ENCODE results near the gene MADD. TPM values are rescaled to one million over a fixed set of nuclear protein-coding genes. Genes with fewer than 3 reads are reported as not detected.

MADD gene
- total and polyA plus RNA-seq, 11 donors = 22.6 to 60.6 (median 40.2) TPM

GRCh38 chr11:47245611-47246357 is 24.1 kb upstream of the MADD start:
- Histone ChIP-seq H3K27me3 (no peaks in the 10 kb centered on the region), H3K4me3 (no peak overlapping the region), H3K36me3 (peaks cover 0 to 70% (median 60%) of the 10 kb centered on the region in 9 donors), H3K9me3 (no peaks in the 10 kb centered on the region), H3K4me1 (peaks cover 2 to 46% (median 21%) of the 10 kb centered on the region in 12 donors), H3K27ac (peak overlapping the region in 1 of 12 donors; percentile 86)
- TF ChIP-seq POLR2A (IDR thresholded peaks at IDR 0.05) = no peak
- TF ChIP-seq CTCF (IDR thresholded peaks at IDR 0.05) = no peak
- ATAC-seq (no peak), DNase-seq (peak in 1 of 5 donors; percentile 50)
- intact Hi-C loops (cut with DNase I) = no loop called here
- WGBS, 4 donors = 86 to 91% (median 87%) methylated on average over 11 of the region's 11 CpGs

GRCh38 chr11:47247502-47247901 is 22.4 kb upstream of the MADD start:
- TF ChIP-seq CTCF (IDR thresholded peaks at IDR 0.05) = no peak
- H3K27me3 ChIP-seq = no peaks in the 10 kb centered on the region
- H3K36me3 ChIP-seq = peaks cover 0 to 53% (median 42%) of the 10 kb centered on the region in 9 donors
- no peaks in the 10 kb centered on the region for H3K9me3 ChIP-seq
- peaks cover 2 to 46% (median 21%) of the 10 kb centered on the region in 12 donors for H3K4me1 ChIP-seq
- intact Hi-C loops (cut with DNase I) = no loop called here
- no peak for DNase-seq
- peak overlapping the region in 9 of 12 donors; percentile 62 to 93 (median 80) for H3K4me3 ChIP-seq
- ATAC-seq = no peak
- H3K27ac ChIP-seq = peak overlapping the region in 3 of 12 donors; percentile 1 to 92 (median 89)
- 47 to 62% (median 53%) methylated on average over 5 of the region's 5 CpGs for WGBS, 4 donors

GRCh38 chr11:47248304-47248663 is 21.6 kb upstream of the MADD start:
- no peak for TF ChIP-seq CTCF (IDR thresholded peaks at IDR 0.05)
- no peak for TF ChIP-seq POLR2A (IDR thresholded peaks at IDR 0.05)
- Histone ChIP-seq H3K27ac (peak overlapping the region; percentile 77 to 94 (median 90)), H3K9me3 (no peaks in the 10 kb centered on the region), H3K4me3 (peak overlapping the region; percentile 59 to 93 (median 78)), H3K27me3 (no peaks in the 10 kb centered on the region), H3K36me3 (peaks cover 0 to 45% (median 35%) of the 10 kb centered on the region in 9 donors), H3K4me1 (peaks cover 2 to 46% (median 22%) of the 10 kb centered on the region in 12 donors)
- ATAC-seq (peak; percentile 16 to 55 (median 38)), DNase-seq (peak in 1 of 5 donors; percentile 29)
- 0 to 1% (median 0%) methylated on average over 6 to 7 of the region's 7 CpGs for WGBS, 4 donors
- intact Hi-C loops (cut with DNase I) = loop anchor here in 1 of 10 donors (1.0 kb wide), 1 partner anchor 70 kb away; no protein-coding TSS in a partner anchor

GRCh38 chr11:47248664-47249377 is 21.1 kb upstream of the MADD start, which contains the start of gene ACP2:
Gene ACP2 (minus strand): TSS chr11:47248814. CDS start chr11:47248789, 25 bp downstream.
- H3K27me3 ChIP-seq = no peaks in the 10 kb centered on the region
- intact Hi-C loops (cut with DNase I) = loop anchor here in 1 of 10 donors (1.0 kb wide), 1 partner anchor 71 kb away; no protein-coding TSS in a partner anchor
- H3K27ac ChIP-seq = peak within 1 kb of the TSS; percentile 77 to 94 (median 90)
- 0 to 1% (median 0%) methylated on average over 28 to 45 of the region's 45 CpGs for WGBS, 4 donors
- ATAC-seq (peak; percentile 88 to 97 (median 96)), DNase-seq (peak; percentile 88 to 94 (median 89))
- peaks cover 2 to 51% (median 24%) of the 10 kb centered on the region in 12 donors for H3K4me1 ChIP-seq
- H3K4me3 ChIP-seq = peak within 1 kb of the TSS; percentile 59 to 93 (median 78)
- H3K36me3 ChIP-seq = peaks cover 0 to 39% (median 29%) of the 10 kb centered on the region in 9 donors
- no peaks in the 10 kb centered on the region for H3K9me3 ChIP-seq
- TF ChIP-seq CTCF (IDR thresholded peaks at IDR 0.05) = peak in 3 of 12 donors; percentile 24 to 33 (median 32)
- TF ChIP-seq POLR2A (IDR thresholded peaks at IDR 0.05) = peak in 1 of 2 donors; percentile 46

Measured in heart left ventricle (tissue), 16 donors.